HepG2 (cell line): ENCODE results near the gene TIMM8B. TPM values are rescaled to one million over a fixed set of nuclear protein-coding genes. Genes with fewer than 3 reads are reported as not detected.

Experiments used
- ATAC-seq: fragments of 200-7000 bp; cut with Tn5 transposase; 3 replicates; pipeline ENCODE4 v1.9.1; 2020; ENCODE audit warnings: mild to moderate bottlenecking, moderate library complexity
- BruUV-seq: library from RNA; stranded (reverse); fragments of 400-500 nt; replicated peaks from 2 replicates; lab custom pipeline; 2021; lab: Mats Ljungman, UMichigan
- CTCF ChIA-PET: fragments of 300-600 bp; formaldehyde crosslinking; extraction: SDS; loops from one replicate; lab custom pipeline; 2021; ENCODE audit warnings: low total read pairs, inconsistent platforms, low intra/inter-chr PET ratio; lab: Yijun Ruan, JAX
- POLR2A ChIA-PET: fragments of 350-600 bp; sonication (Branson Sonifier 250); formaldehyde crosslinking; loops from one replicate; lab custom pipeline; 2020; ENCODE audit warnings: antibody characterized with exemption, inconsistent platforms; lab: Yijun Ruan, JAX
- DNase-seq: peaks from one replicate; pipeline ENCODE4 v3.0.0-alpha.2; 2015; ENCODE audit warnings: low spot score
- FAIRE-seq: peaks from 3 replicates; lab custom pipeline; 2011; peaks lifted over from hg19 to GRCh38; lab: Jason Lieb, UNC
- H2AFZ ChIP-seq: one replicate; pipeline ENCODE4 v1.6.1; 2011; ENCODE audit warnings: low read length, inconsistent platforms
- H3K27ac ChIP-seq: fragments of 300-600 bp; 3 replicates; pipeline ENCODE4 v1.8.0; 2011; ENCODE audit warnings: mixed run types, mild to moderate bottlenecking, mixed read lengths, low read length, inconsistent platforms; ENCODE audit not compliant: insufficient read depth; ENCODE audit errors: extremely low read length
- H3K27me3 ChIP-seq, 2 experiments: fragments of 200-600 bp in 1 of 2; 2 replicates in 1 of 2; 3 replicates in 1 of 2; pipeline versions ENCODE4 v1.6.0 to v1.8.0; 2011; ENCODE audit warnings: low read length in 2 of 2, mild to moderate bottlenecking in 2 of 2, moderate library complexity in 2 of 2, inconsistent platforms in 1 of 2; ENCODE audit not compliant: insufficient read depth in 2 of 2, control insufficient read depth in 1 of 2
- H3K36me3 ChIP-seq, 2 experiments: fragments of 200-600 bp in 1 of 2; replicated peaks in 1 of 2; 2 replicates in 1 of 2; 3 replicates in 1 of 2; pipeline versions ENCODE4 v1.5.1 to v1.8.0; 2011; ENCODE audit warnings: low read length in 2 of 2, inconsistent platforms in 1 of 2; ENCODE audit not compliant: insufficient read depth in 2 of 2, control insufficient read depth in 1 of 2
- H3K4me1 ChIP-seq: 2 replicates; pipeline ENCODE4 v1.5.1; 2012; ENCODE audit warnings: low read length, inconsistent platforms; ENCODE audit not compliant: insufficient read depth
- H3K4me2 ChIP-seq: 2 replicates; pipeline ENCODE4 v1.6.0; 2011; ENCODE audit warnings: low read depth, low read length, inconsistent platforms
- H3K4me3 ChIP-seq, 3 experiments: fragments of 200-600 bp in 1 of 3; sonication (generic), shearing (Covaris generic) in 1 of 3; replicated peaks in 1 of 3; 2 replicates each; pipeline ENCODE4 v1.5.1; 2011 to 2016; ENCODE audit warnings: low read length in 3 of 3, inconsistent platforms in 2 of 3, low read depth in 2 of 3, mild to moderate bottlenecking in 2 of 3, control low read depth in 1 of 3, mixed read lengths in 1 of 3; ENCODE audit not compliant: insufficient read depth in 1 of 3
- H3K79me2 ChIP-seq: one replicate; pipeline ENCODE4 v1.6.1; 2011; ENCODE audit warnings: low read length, inconsistent platforms; ENCODE audit not compliant: insufficient read depth
- H3K9ac ChIP-seq: 2 replicates; pipeline ENCODE4 v1.6.0; 2011; ENCODE audit warnings: mild to moderate bottlenecking, low read depth, low read length, inconsistent platforms; ENCODE audit not compliant: insufficient read depth
- H3K9me3 ChIP-seq: 2 replicates; pipeline ENCODE4 v1.5.1; 2012; ENCODE audit warnings: mild to moderate bottlenecking, low read length
- H4K20me1 ChIP-seq: 2 replicates; pipeline ENCODE4 v1.6.0; 2011; ENCODE audit warnings: inconsistent platforms, mild to moderate bottlenecking, low read length, moderate library complexity; ENCODE audit not compliant: insufficient read depth
- HIVEP1 ChIP-seq: sonication (generic); formaldehyde crosslinking; IDR thresholded peaks from 2 replicates; pipeline ENCODE4 v1.4.0; 2020; ENCODE audit warnings: mild to moderate bottlenecking, missing genetic modification reagents
- LBX2 ChIP-seq: sonication (generic); formaldehyde crosslinking; IDR thresholded peaks from 2 replicates; pipeline ENCODE4 v1.5.0; 2020; ENCODE audit warnings: missing genetic modification reagents, mild to moderate bottlenecking, borderline replicate concordance
- RBFOX2 ChIP-seq: fragments of 200-400 bp; formaldehyde crosslinking; IDR thresholded peaks from 2 replicates; pipeline ENCODE4 v1.6.1; 2017; ENCODE audit warnings: low read depth, mild to moderate bottlenecking, low read length
- ZKSCAN5 ChIP-seq: sonication (generic); formaldehyde crosslinking; IDR thresholded peaks from 2 replicates; pipeline ENCODE4 v1.5.1; 2020; ENCODE audit warnings: mild to moderate bottlenecking, missing genetic modification reagents
- ZNF576 ChIP-seq: sonication (generic); formaldehyde crosslinking; IDR thresholded peaks from 2 replicates; pipeline ENCODE4 v1.4.0; 2020; ENCODE audit warnings: mild to moderate bottlenecking, missing genetic modification reagents
- WGBS: methylation state at CpG from one replicate; pipeline ENCODE4 v1.1.6; 2017; ENCODE audit warnings: low lambda C conversion rate; 5-methylcytosine and 5-hydroxymethylcytosine counted together
- in situ Hi-C: cut with HindIII; loops from 2 replicates; pipeline ENCODE4 v1.10.0; 2017; ENCODE audit warnings: low pct_unique_long_range_greater_than_20kb; ENCODE audit not compliant: extremely low pct_ligation_motif_present
- intact Hi-C: fragments of 100-400 bp; cut with micrococcal nuclease; formaldehyde crosslinking; loops from one replicate; pipeline ENCODE4 v1.10.0; 2022; ENCODE audit not compliant: unreplicated experiment
- polyA plus RNA-seq, 8 experiments: library from polyadenylated mRNA; depleted of rRNA in 3 of 8; stranded (reverse) in 7 of 8; unstranded in 1 of 8; fragments of >200 nt; fragmentation: Illumina TruSeq in 4 of 8; extraction: Trizol in 4 of 8; gene quantifications; 2 replicates each; pipeline versions ENCODE4 v1.2.1 to v1.2.3, GENCODE V29; 2011 to 2016; ENCODE audit warnings: low read depth in 4 of 8, missing spikeins in 1 of 8, mixed read lengths in 1 of 8; ENCODE audit not compliant: insufficient read depth in 1 of 8
- total RNA-seq, 5 experiments: library from RNA; depleted of rRNA; stranded (reverse); fragments of >200 nt; fragmentation: Illumina TruSeq; extraction: Trizol; gene quantifications; 2 replicates each; pipeline ENCODE4 v1.2.3, GENCODE V29; 2016; ENCODE audit warnings: low read depth in 1 of 5

The TIMM8B gene
- total and polyA plus RNA-seq, 2 of the 13 experiments (the other 11 are each of a cell fraction or from before 2014, with no cell fraction given): 84.5 to 98.3 TPM

GRCh38 chr11:112082729-112083128 lies 3.8 kb downstream of the TIMM8B start:
- CTCF ChIA-PET: no interaction called here
- Histone ChIP-seq H3K36me3 (peaks cover 13 to 51% of the 10 kb centered on the region in 2 experiments), H3K27me3 (no peaks in the 10 kb centered on the region; a peak in 1 of 5 replicates), H3K9me3 (no peaks in the 10 kb centered on the region), H3K4me2 (no peak overlapping the region), H3K4me3 (no peak overlapping the region), H3K27ac (no peak overlapping the region), H3K4me1 (peaks cover 15% of the 10 kb centered on the region), H2AFZ (no peak overlapping the region), H3K79me2 (peaks cover 31% of the 10 kb centered on the region), H4K20me1 (no peaks in the 10 kb centered on the region), H3K9ac (no peak overlapping the region)
- POLR2A ChIA-PET: interaction anchor here (1.4 kb wide), 1 partner anchor 58 kb away, joined by 3 read pairs; the partner anchor contains the start of gene DLAT
- intact Hi-C loops: no loop called here
- BruUV-seq: TSS peak; percentile 20
- DNase-seq: no peak
- TF ChIP-seq HIVEP1 (CRISPR knock-in tag) (no peak), RBFOX2 (0 out of 2 replicates have a peak, but pooled peaks have one; percentile 23), ZKSCAN5 (CRISPR knock-in tag) (no peak), LBX2 (CRISPR knock-in tag) (no peak), ZNF576 (CRISPR knock-in tag) (no peak)
- WGBS: 91% methylated on average over 4 of the region's 4 CpGs
- ATAC-seq: no peak
- FAIRE-seq: no peak
- in situ Hi-C loops: no loop called here
